ENCODE measurements around the gene GRIK2. TPM values are rescaled to one million over a fixed set of nuclear protein-coding genes. Genes with fewer than 3 reads are reported as not detected.

Gene GRIK2
- total RNA-seq, 5 donors from 2014 or later (not counting 1 experiment from before 2014, with no cell fraction given) = 0.15 to 0.19 TPM; not detected in 3

DNA sequence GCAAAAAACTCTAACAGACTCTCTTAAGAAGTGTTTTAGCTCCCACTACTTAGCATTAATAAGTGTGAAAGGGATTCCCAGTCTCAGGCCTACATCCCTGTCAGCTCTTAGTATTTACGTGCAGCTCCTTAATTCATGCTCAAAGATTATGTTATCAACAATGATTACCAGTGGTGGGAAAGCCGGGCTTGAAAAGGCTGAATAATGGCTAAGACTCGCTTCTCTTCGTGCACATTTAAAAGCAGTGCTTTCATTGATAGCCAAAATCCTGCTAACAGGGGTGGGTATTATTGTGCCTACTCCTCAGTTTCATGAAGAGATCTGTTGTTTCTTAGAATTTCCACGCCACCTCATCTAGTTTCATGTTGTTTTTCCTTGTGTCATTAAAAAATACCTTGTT is 518.8 kb downstream of the GRIK2 start:
- H3K36me3 ChIP-seq (ENCODE audit: control insufficient read depth in 2 of 2, extremely low read depth in 1 of 2, insufficient read depth in 1 of 2, low read length in 1 of 2) = no peaks in the 10 kb centered on the region
- Mint-ChIP-seq H3K27ac (no peak overlapping the region), H3K36me3 (no peaks in the 10 kb centered on the region), H3K27me3 (no peaks in the 10 kb centered on the region), H3K9me3 (no peaks in the 10 kb centered on the region), H3K4me3 (no peak overlapping the region), H3K4me1 (no peaks in the 10 kb centered on the region)
- no peak for DNase-seq
- 80% methylated on average over 2 of the region's 5 CpGs for WGBS (ENCODE audit: insufficient coverage)
- H3K9me3 ChIP-seq = no peaks in the 10 kb centered on the region
- no peak for ATAC-seq (replicated peaks in 1 of 4)
- H3K27ac ChIP-seq (ENCODE audit: low read length) = no peak overlapping the region
- H3K4me3 ChIP-seq (ENCODE audit: control insufficient read depth in 1 of 2, extremely low read depth in 1 of 2, low read length in 1 of 2) = no peak overlapping the region
- H3K27me3 ChIP-seq (replicated peaks in 1 of 2; ENCODE audit: control insufficient read depth in 2 of 2, extremely low read depth in 1 of 2, insufficient read depth in 2 of 2, low read length in 1 of 2) = no peaks in the 10 kb centered on the region
- H3K4me1 ChIP-seq (ENCODE audit: control insufficient read depth in 1 of 2, extremely low read depth in 1 of 2, insufficient read depth in 2 of 2, low read length in 2 of 2) = no peaks in the 10 kb centered on the region
- ChIA-PET CTCF (no interaction called here), POLR2A (no interaction called here)

DNA sequence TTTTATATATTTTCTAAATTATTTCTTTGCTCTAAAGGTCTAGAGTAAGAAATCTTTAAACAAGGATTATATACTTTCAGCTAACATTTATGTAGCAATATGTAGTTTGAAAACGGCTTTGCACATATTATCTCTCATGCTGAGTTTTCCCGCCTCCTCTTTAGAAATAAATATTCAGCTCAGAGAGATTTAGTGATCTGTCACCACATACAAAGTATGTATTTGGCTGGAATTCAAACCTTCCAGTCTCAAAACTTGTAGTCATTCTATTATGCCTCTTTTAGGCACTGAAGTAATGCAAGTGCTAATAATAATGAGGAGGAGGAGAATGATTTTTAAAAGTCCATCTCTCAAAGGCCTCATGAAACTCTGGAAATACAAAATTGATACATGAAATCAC is 525.0 kb downstream of the GRIK2 start:
- CTCF ChIA-PET = no interaction called here
- POLR2A ChIA-PET = no interaction called here
- ATAC-seq (replicated peaks in 1 of 4) (no peak), DNase-seq (no peak)
- Histone ChIP-seq H3K27me3 (replicated peaks in 1 of 2; ENCODE audit: control insufficient read depth in 2 of 2, extremely low read depth in 1 of 2, insufficient read depth in 2 of 2, low read length in 1 of 2) (no peaks in the 10 kb centered on the region), H3K36me3 (ENCODE audit: control insufficient read depth in 2 of 2, extremely low read depth in 1 of 2, insufficient read depth in 1 of 2, low read length in 1 of 2) (no peaks in the 10 kb centered on the region), H3K4me1 (ENCODE audit: control insufficient read depth in 1 of 2, extremely low read depth in 1 of 2, insufficient read depth in 2 of 2, low read length in 2 of 2) (no peaks in the 10 kb centered on the region), H3K4me3 (ENCODE audit: control insufficient read depth in 1 of 2, extremely low read depth in 1 of 2, low read length in 1 of 2) (no peak overlapping the region), H3K27ac (ENCODE audit: low read length) (no peak overlapping the region), H3K9me3 (no peaks in the 10 kb centered on the region)
- Mint-ChIP-seq H3K4me3 (no peak overlapping the region), H3K9me3 (no peaks in the 10 kb centered on the region), H3K36me3 (no peaks in the 10 kb centered on the region), H3K27me3 (no peaks in the 10 kb centered on the region), H3K4me1 (no peaks in the 10 kb centered on the region), H3K27ac (no peak overlapping the region)
- WGBS (ENCODE audit: insufficient coverage) = no CpG with 5 or more reads among the region's 2 CpGs

DNA sequence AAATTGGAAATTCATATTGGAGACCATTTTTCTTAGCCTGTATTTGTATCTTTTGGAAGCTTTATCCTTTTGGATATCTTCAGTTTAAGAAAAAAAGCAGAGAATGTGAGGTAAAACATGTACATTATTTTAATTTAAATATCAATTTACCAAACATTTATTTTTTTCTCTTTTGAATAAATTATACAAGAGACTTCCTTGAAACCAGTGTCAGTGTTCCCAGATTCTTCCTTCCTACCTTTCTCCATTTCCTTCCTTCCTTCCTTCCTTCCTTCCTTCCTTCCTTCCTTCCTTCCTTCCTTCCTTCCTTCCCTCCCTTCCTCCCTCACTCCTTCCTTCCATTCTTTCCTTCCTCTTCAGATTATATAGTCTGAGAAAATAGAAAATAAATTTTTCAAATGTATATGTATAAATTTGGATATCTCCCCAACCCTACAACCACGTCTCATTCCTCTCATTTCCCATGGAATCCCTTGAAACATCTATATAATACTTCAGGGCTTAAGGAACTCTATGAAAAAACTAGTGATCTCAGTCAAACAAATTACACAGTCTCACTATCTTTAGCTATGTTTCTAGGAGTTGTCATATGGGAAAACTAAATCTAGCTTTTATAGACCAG is 528.4 kb downstream of the GRIK2 start:
- Mint-ChIP-seq H3K27me3 (no peaks in the 10 kb centered on the region), H3K9me3 (peaks cover 0 to 3% (median 3%) of the 10 kb centered on the region in 3 donors)
- no CpG with 5 or more reads among the region's 1 CpG for WGBS (ENCODE audit: insufficient coverage)

DNA sequence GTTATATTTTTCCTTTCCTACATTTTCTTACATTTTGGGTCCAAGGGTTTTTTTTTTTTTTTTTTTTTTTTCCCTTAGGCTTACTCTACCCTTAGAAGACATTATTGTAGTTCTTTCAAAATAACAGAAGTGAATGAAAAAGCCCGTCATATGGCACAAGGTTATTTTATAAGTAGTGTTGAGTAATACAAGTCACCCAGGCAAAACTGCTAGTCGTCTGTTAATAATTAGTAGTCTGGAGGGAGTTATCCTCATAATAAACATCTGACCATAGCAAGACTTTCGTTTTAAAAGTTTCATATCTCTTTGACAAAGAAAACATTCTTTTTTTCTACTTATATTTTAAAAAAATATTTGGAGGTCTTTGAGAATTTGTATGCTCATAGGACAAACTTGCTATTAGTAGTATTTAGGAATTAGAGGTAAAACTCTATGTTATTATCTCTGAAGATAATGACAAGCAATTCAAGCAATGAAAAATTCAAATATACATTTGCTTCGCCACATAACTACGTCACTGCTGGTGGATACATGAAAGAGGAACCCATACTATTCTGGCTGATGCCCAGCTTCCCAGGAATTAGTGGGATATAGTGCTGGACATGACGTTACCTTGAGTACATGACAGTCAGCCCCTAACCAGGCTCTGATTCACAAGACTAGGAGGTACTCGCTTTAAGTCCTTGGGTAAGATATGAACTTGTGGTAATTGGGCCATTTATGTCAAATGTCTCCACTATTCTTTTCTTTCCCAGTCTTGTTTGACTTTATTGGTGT is 532.8 kb downstream of the GRIK2 start:
- no peaks in the 10 kb centered on the region for H3K4me1 Mint-ChIP-seq
- H3K27me3 Mint-ChIP-seq = no peaks in the 10 kb centered on the region
- Histone ChIP-seq H3K36me3 (ENCODE audit: control insufficient read depth in 2 of 2, extremely low read depth in 1 of 2, insufficient read depth in 1 of 2, low read length in 1 of 2) (no peaks in the 10 kb centered on the region), H3K27me3 (replicated peaks in 1 of 2; ENCODE audit: control insufficient read depth in 2 of 2, extremely low read depth in 1 of 2, insufficient read depth in 2 of 2, low read length in 1 of 2) (no peaks in the 10 kb centered on the region), H3K9me3 (no peaks in the 10 kb centered on the region), H3K27ac (ENCODE audit: low read length) (no peak overlapping the region), H3K4me1 (ENCODE audit: control insufficient read depth in 1 of 2, extremely low read depth in 1 of 2, insufficient read depth in 2 of 2, low read length in 2 of 2) (no peaks in the 10 kb centered on the region), H3K4me3 (ENCODE audit: control insufficient read depth in 1 of 2, extremely low read depth in 1 of 2, low read length in 1 of 2) (no peak overlapping the region)
- no CpG with 5 or more reads among the region's 7 CpGs for WGBS (ENCODE audit: insufficient coverage)
- peaks cover 3 to 7% (median 3%) of the 10 kb centered on the region in 3 donors for H3K9me3 Mint-ChIP-seq
- no peak overlapping the region for H3K4me3 Mint-ChIP-seq
- POLR2A ChIA-PET = no interaction called here
- no peaks in the 10 kb centered on the region for H3K36me3 Mint-ChIP-seq
- no peak for ATAC-seq (replicated peaks in 1 of 4)
- no peak for DNase-seq
- CTCF ChIA-PET = no interaction called here
- H3K27ac Mint-ChIP-seq = no peak overlapping the region

More for the DNA sequence above, 528.4 kb downstream of the GRIK2 start:
- H3K4me1 ChIP-seq (ENCODE audit: control insufficient read depth in 1 of 2, extremely low read depth in 1 of 2, insufficient read depth in 2 of 2, low read length in 2 of 2) = no peaks in the 10 kb centered on the region
- POLR2A ChIA-PET = interaction anchor here in 1 of 2 donors (0.6 to 0.7 kb wide), 2 partner anchors 14 to 184 kb away, joined by 3 to 5 read pairs; no protein-coding TSS in a partner anchor
- Mint-ChIP-seq H3K36me3 (no peaks in the 10 kb centered on the region), H3K4me1 (no peaks in the 10 kb centered on the region), H3K27ac (no peak overlapping the region), H3K4me3 (no peak overlapping the region)
- H3K9me3 ChIP-seq = no peaks in the 10 kb centered on the region
- CTCF ChIA-PET = no interaction called here
- H3K27me3 ChIP-seq (replicated peaks in 1 of 2; ENCODE audit: control insufficient read depth in 2 of 2, extremely low read depth in 1 of 2, insufficient read depth in 2 of 2, low read length in 1 of 2) = no peaks in the 10 kb centered on the region
- DNase-seq (no peak), ATAC-seq (replicated peaks in 1 of 4) (no peak)
- H3K36me3 ChIP-seq (ENCODE audit: control insufficient read depth in 2 of 2, extremely low read depth in 1 of 2, insufficient read depth in 1 of 2, low read length in 1 of 2) = no peaks in the 10 kb centered on the region
- no peak overlapping the region for H3K27ac ChIP-seq (ENCODE audit: low read length)
- no peak overlapping the region for H3K4me3 ChIP-seq (ENCODE audit: control insufficient read depth in 1 of 2, extremely low read depth in 1 of 2, low read length in 1 of 2)

GRCh38 chr6:101931766-101932165 is 538.3 kb downstream of the GRIK2 start:
- ChIA-PET CTCF (no interaction called here), POLR2A (no interaction called here)
- H3K36me3 ChIP-seq (ENCODE audit: control insufficient read depth in 2 of 2, extremely low read depth in 1 of 2, insufficient read depth in 1 of 2, low read length in 1 of 2) = no peaks in the 10 kb centered on the region
- no peaks in the 10 kb centered on the region for H3K9me3 ChIP-seq
- H3K27ac ChIP-seq (ENCODE audit: low read length) = no peak overlapping the region
- DNase-seq (no peak), ATAC-seq (replicated peaks in 1 of 4) (no peak)
- Mint-ChIP-seq H3K27ac (no peak overlapping the region), H3K36me3 (no peaks in the 10 kb centered on the region), H3K4me1 (no peaks in the 10 kb centered on the region), H3K27me3 (no peaks in the 10 kb centered on the region), H3K9me3 (peaks cover under 1 to 17% (median 3%) of the 10 kb centered on the region in 3 donors), H3K4me3 (no peak overlapping the region)
- no peak overlapping the region for H3K4me3 ChIP-seq (ENCODE audit: control insufficient read depth in 1 of 2, extremely low read depth in 1 of 2, low read length in 1 of 2)
- no peaks in the 10 kb centered on the region for H3K27me3 ChIP-seq (replicated peaks in 1 of 2; ENCODE audit: control insufficient read depth in 2 of 2, extremely low read depth in 1 of 2, insufficient read depth in 2 of 2, low read length in 1 of 2)
- WGBS (ENCODE audit: insufficient coverage) = no CpG with 5 or more reads among the region's 2 CpGs
- H3K4me1 ChIP-seq (ENCODE audit: control insufficient read depth in 1 of 2, extremely low read depth in 1 of 2, insufficient read depth in 2 of 2, low read length in 2 of 2) = no peaks in the 10 kb centered on the region

DNA sequence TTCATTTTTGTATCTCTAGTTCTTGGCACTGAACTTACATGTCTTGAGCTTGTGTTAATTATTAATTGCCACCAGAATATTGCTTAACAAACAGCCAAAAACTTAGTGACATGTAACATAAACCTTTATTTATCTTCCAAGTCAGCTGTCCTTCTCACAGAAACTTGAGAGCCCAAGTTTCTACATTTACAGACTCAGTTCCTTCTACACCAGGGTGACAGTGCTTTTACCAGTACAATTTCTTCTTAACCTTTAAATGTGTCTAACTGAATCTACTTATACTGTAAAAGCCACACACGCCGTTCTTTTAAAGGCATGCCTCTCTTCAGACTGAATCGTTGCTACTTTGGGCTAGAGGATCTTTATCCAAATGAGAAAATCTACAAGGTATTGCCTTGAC is 539.2 kb downstream of the GRIK2 start:
- Histone ChIP-seq H3K9me3 (no peaks in the 10 kb centered on the region), H3K27ac (ENCODE audit: low read length) (no peak overlapping the region), H3K27me3 (replicated peaks in 1 of 2; ENCODE audit: control insufficient read depth in 2 of 2, extremely low read depth in 1 of 2, insufficient read depth in 2 of 2, low read length in 1 of 2) (no peaks in the 10 kb centered on the region), H3K4me1 (ENCODE audit: control insufficient read depth in 1 of 2, extremely low read depth in 1 of 2, insufficient read depth in 2 of 2, low read length in 2 of 2) (no peaks in the 10 kb centered on the region), H3K4me3 (ENCODE audit: control insufficient read depth in 1 of 2, extremely low read depth in 1 of 2, low read length in 1 of 2) (no peak overlapping the region), H3K36me3 (ENCODE audit: control insufficient read depth in 2 of 2, extremely low read depth in 1 of 2, insufficient read depth in 1 of 2, low read length in 1 of 2) (no peaks in the 10 kb centered on the region)
- no peak overlapping the region for H3K4me3 Mint-ChIP-seq
- no peak overlapping the region for H3K27ac Mint-ChIP-seq
- CTCF ChIA-PET = no interaction called here
- no peaks in the 10 kb centered on the region for H3K36me3 Mint-ChIP-seq
- DNase-seq (no peak), ATAC-seq (replicated peaks in 1 of 4) (no peak)
- 89% methylated on average over 1 of the region's 3 CpGs for WGBS (ENCODE audit: insufficient coverage)
- peaks cover 1 to 17% (median 3%) of the 10 kb centered on the region in 3 donors for H3K9me3 Mint-ChIP-seq
- H3K4me1 Mint-ChIP-seq = no peaks in the 10 kb centered on the region
- no peaks in the 10 kb centered on the region for H3K27me3 Mint-ChIP-seq
- POLR2A ChIA-PET = no interaction called here
